Lower lobe of right lung (tissue), 2 donors: ENCODE measurements around the gene NYAP2. TPM values are rescaled to one million over a fixed set of nuclear protein-coding genes. Genes with fewer than 3 reads are reported as not detected.

Experiments
- ATAC-seq, 2 donors: fragments of 200-7000 bp; cut with Tn5 transposase; one replicate each; pipeline ENCODE4 v1.9.1; 2020 to 2022; ENCODE audit warnings: mild to moderate bottlenecking in 2 of 2, moderate library complexity in 2 of 2
- DNase-seq: peaks from one replicate; pipeline ENCODE4 v3.0.0-alpha.2; 2020
- H3K27ac ChIP-seq: fragments of 200-600 bp; one replicate; pipeline ENCODE4 v1.8.0; 2022
- H3K27me3 ChIP-seq: fragments of 200-600 bp; one replicate; pipeline ENCODE4 v1.8.0; 2022; ENCODE audit warnings: low read depth
- H3K36me3 ChIP-seq: fragments of 200-600 bp; one replicate; pipeline ENCODE4 v1.8.0; 2022; ENCODE audit warnings: mild to moderate bottlenecking
- H3K4me1 ChIP-seq: fragments of 200-600 bp; one replicate; pipeline ENCODE4 v1.8.0; 2022
- H3K4me3 ChIP-seq: fragments of 200-600 bp; one replicate; pipeline ENCODE4 v1.8.0; 2022; ENCODE audit warnings: mild to moderate bottlenecking
- H3K9me3 ChIP-seq: fragments of 200-600 bp; one replicate; pipeline ENCODE4 v1.8.0; 2022
- intact Hi-C: fragments of 100-400 bp; cut with DNase I; formaldehyde crosslinking; loops from one replicate; pipeline ENCODE4 v1.11.0; 2022
- total RNA-seq: library from RNA; stranded (reverse); fragmentation: NEBNext Ultra II Directional; extraction: Animal tissue kit (Norgen Biotek cat#: 25700); gene quantifications from one replicate; pipeline ENCODE4 v1.2.1, GENCODE V29; 2021
- TF ChIP-seq, protein P1 (sequence below): fragments of 200-600 bp; IDR thresholded peaks from one replicate; pipeline ENCODE4 v1.8.0; 2022; ENCODE audit warnings: antibody characterized with exemption, mild to moderate bottlenecking
- donor health status: DM: no; HTN: yes; CAD: no; lungs with severe emphysema.

The NYAP2 gene
- total RNA-seq, 1 donor from 2014 or later, result 1.1 TPM

DNA sequence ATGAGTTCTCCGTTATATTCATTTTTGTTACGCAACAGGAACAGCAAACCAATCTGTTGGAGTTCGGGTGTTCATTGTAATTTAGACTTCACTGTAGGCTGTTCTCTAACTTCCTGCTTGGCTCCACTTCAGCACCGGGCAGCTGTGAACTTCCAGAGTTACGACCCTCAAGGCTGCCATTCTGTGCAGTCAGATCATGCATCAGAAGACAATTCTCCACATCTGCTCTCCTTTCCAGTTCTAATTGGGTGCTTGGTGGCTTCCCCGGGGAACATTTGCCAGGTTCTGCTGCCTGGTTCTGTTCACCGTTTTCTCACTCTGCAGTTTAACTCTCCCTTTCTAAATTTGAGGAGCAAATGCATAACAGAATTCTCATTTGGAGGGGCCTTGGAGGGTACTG, 237.7 kb downstream of the NYAP2 start:
- Histone ChIP-seq H3K27ac (no peak overlapping the region), H3K4me1 (no peaks in the 10 kb centered on the region), H3K27me3 (no peaks in the 10 kb centered on the region), H3K36me3 (no peaks in the 10 kb centered on the region), H3K4me3 (no peak overlapping the region), H3K9me3 (no peaks in the 10 kb centered on the region)
- DNase-seq, result no peak
- intact Hi-C loops, result no loop called here
- ATAC-seq, result no peak
- TF ChIP-seq, protein P1, sequence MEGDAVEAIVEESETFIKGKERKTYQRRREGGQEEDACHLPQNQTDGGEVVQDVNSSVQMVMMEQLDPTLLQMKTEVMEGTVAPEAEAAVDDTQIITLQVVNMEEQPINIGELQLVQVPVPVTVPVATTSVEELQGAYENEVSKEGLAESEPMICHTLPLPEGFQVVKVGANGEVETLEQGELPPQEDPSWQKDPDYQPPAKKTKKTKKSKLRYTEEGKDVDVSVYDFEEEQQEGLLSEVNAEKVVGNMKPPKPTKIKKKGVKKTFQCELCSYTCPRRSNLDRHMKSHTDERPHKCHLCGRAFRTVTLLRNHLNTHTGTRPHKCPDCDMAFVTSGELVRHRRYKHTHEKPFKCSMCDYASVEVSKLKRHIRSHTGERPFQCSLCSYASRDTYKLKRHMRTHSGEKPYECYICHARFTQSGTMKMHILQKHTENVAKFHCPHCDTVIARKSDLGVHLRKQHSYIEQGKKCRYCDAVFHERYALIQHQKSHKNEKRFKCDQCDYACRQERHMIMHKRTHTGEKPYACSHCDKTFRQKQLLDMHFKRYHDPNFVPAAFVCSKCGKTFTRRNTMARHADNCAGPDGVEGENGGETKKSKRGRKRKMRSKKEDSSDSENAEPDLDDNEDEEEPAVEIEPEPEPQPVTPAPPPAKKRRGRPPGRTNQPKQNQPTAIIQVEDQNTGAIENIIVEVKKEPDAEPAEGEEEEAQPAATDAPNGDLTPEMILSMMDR, result no peak

DNA sequence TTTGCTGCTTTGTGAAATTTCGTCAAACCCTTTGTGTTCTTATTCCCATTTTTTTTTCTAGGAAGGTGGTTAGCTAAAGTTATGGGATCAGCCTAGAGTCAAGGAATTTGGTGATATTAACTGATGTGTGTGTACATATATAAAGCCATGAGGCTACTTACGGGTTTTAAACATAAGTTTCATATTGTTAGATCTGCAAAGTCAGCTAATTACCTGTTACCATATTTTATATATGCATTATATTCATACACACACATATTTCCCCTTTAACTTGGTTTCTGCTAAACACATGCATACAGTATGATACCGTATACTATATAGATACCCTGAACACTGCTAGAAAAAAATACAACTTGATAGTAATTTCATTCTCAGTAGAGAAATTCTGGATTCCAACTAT, 241.0 kb downstream of the NYAP2 start:
- Histone ChIP-seq H3K36me3 (no peaks in the 10 kb centered on the region), H3K27me3 (no peaks in the 10 kb centered on the region), H3K4me1 (no peaks in the 10 kb centered on the region), H3K9me3 (no peaks in the 10 kb centered on the region), H3K27ac (no peak overlapping the region), H3K4me3 (no peak overlapping the region)
- ATAC-seq (no peak), DNase-seq (no peak)
- TF ChIP-seq, protein P1, result no peak
- intact Hi-C loops, result no loop called here

DNA sequence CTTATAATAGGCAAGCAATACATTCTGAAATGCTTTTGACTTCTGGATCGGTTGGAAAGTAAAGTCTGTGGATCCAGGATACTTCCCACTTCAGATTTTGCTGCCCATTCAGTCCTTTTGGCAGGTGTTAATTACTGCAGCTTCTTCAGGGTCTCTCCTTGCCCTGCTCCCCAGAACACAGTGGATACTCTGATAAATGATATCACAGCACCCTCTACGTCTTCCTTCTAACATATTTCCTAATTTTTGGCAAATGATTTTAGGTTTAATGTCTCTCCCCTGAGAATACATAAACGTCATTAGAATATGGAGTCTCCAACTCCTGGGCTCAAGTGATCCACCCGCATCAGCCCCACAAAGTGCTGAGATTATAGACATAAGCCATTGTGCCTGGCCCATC, 249.8 kb downstream of the NYAP2 start:
- Histone ChIP-seq H3K4me3 (no peak overlapping the region), H3K9me3 (no peaks in the 10 kb centered on the region), H3K27me3 (no peaks in the 10 kb centered on the region), H3K27ac (no peak overlapping the region), H3K36me3 (no peaks in the 10 kb centered on the region), H3K4me1 (no peaks in the 10 kb centered on the region)
- intact Hi-C loops, result no loop called here
- TF ChIP-seq, protein P1, result no peak
- DNase-seq (no peak), ATAC-seq (no peak)

DNA sequence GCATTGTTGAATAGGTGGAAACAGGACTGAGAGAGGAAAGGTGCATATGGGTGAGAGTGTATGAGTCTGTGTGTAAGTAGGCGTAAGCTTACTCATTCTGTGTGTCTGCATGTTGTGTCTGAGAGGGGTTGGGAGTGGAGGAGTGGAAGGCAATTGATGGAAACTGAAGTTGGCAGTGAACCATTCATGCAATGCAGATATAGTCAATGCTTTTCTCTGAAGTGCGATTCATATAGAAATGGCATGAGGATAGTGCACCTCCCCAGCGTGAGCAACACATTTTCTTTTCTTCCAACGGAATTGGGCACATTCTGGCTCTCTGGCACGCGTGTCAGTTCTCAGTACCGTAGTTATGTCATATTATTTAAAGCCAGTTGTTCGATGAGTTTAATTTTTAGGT, 250.5 kb downstream of the NYAP2 start:
- Histone ChIP-seq H3K27ac (no peak overlapping the region), H3K4me3 (no peak overlapping the region), H3K4me1 (no peaks in the 10 kb centered on the region), H3K27me3 (no peaks in the 10 kb centered on the region), H3K36me3 (no peaks in the 10 kb centered on the region), H3K9me3 (no peaks in the 10 kb centered on the region)
- no peak for DNase-seq
- no peak for ATAC-seq
- TF ChIP-seq, protein P1, result no peak
- intact Hi-C loops, result no loop called here

DNA sequence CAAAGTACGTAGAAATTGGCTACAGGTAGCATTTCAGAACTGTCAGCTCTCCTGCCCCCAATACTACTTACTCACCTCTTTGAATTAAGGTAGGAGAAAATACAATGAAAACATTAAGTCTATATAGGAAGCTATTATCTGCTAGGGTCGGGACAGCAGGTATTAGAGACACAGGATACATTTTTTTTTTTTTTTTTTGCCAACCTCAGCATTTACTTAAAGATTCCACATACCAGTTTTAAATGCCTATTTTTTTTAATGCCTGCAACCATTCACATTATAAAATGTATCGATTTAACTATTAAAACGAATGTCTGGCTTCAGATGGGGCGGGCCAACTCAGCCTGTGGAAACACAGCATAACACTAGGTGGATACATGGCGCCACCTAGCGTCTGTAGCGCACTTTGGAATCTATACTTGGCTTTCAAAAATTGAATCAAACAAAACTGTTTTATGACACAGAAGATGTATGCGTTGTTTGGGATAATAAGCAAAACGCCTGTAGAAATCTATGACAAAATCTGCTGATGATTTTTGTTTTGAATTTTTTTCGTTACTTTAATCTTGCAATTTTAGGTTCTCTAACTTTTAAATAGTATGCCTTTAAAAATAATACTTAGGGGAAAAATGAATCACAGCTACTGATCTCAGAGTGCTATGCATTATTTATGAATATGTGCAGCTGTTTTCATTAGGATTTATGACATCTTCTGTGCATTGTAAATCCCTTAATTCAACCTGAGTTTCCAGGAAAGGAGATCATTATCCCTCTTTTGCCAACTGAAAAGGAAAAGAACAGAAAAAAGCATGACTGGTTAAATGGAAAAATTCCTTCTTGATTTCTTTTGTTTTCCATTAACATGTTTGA, 261.0 kb downstream of the NYAP2 start:
- no peak overlapping the region for H3K27ac ChIP-seq
- no peaks in the 10 kb centered on the region for H3K36me3 ChIP-seq
- no peak overlapping the region for H3K4me3 ChIP-seq
- intact Hi-C loops, result loop anchor here (10.0 kb wide), 1 partner anchor 1324 kb away; no protein-coding TSS in a partner anchor
- TF ChIP-seq, protein P1, result peak; percentile 79
- DNase-seq, result peak; percentile 76
- peaks cover 3% of the 10 kb centered on the region for H3K4me1 ChIP-seq
- no peaks in the 10 kb centered on the region for H3K9me3 ChIP-seq
- H3K27me3 ChIP-seq, result no peaks in the 10 kb centered on the region
- ATAC-seq, result peak; percentile 80 to 89
